MM.1S (cell line): ENCODE data around the gene FBXW7.

Experiments used
- DNase-seq: peaks from one replicate; pipeline ENCODE4 v3.0.0-alpha.2; 2015
- H2AFZ ChIP-seq: fragments of 300-600 bp; sonication (generic); 2 replicates; pipeline ENCODE4 v1.6.0; 2016; ENCODE audit warnings: antibody characterized with exemption, low read length
- H3F3A ChIP-seq: fragments of 300-600 bp; sonication (generic); 2 replicates; pipeline ENCODE4 v1.6.1; 2016; ENCODE audit warnings: mild to moderate bottlenecking, antibody characterized with exemption, low read length, moderate library complexity, mixed read lengths; ENCODE audit not compliant: insufficient read depth
- H3K27ac ChIP-seq: fragments of 300-600 bp; sonication (generic); 2 replicates; pipeline ENCODE4 v1.5.1; 2016; ENCODE audit warnings: mild to moderate bottlenecking, low read length
- H3K27me3 ChIP-seq: fragments of 300-600 bp; sonication (generic); replicated peaks from 2 replicates; pipeline ENCODE4 v1.6.0; 2016; ENCODE audit warnings: low read length; ENCODE audit not compliant: insufficient read depth
- H3K36me3 ChIP-seq: fragments of 300-600 bp; sonication (generic); replicated peaks from 2 replicates; pipeline ENCODE4 v1.6.1; 2016; ENCODE audit warnings: mild to moderate bottlenecking, low read length, mixed read lengths; ENCODE audit not compliant: insufficient read depth
- H3K4me1 ChIP-seq: fragments of 300-600 bp; sonication (generic); 2 replicates; pipeline ENCODE4 v1.6.1; 2016; ENCODE audit warnings: low read length, mixed read lengths
- H3K4me2 ChIP-seq: fragments of 300-600 bp; sonication (generic); 2 replicates; pipeline ENCODE4 v1.6.0; 2016; ENCODE audit warnings: low read depth, low read length
- H3K4me3 ChIP-seq: fragments of 300-600 bp; sonication (generic); 2 replicates; pipeline ENCODE4 v1.5.1; 2016; ENCODE audit warnings: low read length, mixed read lengths
- H3K79me2 ChIP-seq: fragments of 300-600 bp; sonication (generic); 2 replicates; pipeline ENCODE4 v1.6.1; 2016; ENCODE audit warnings: mixed run types, low read length, mixed read lengths
- H3K9ac ChIP-seq: fragments of 300-600 bp; sonication (generic); 2 replicates; pipeline ENCODE4 v1.6.1; 2016; ENCODE audit warnings: low read length, mixed read lengths
- H3K9me2 ChIP-seq: fragments of 300-600 bp; sonication (generic); replicated peaks from 2 replicates; pipeline ENCODE4 v1.6.1; 2016; ENCODE audit warnings: mild to moderate bottlenecking, low read length, mixed read lengths; ENCODE audit not compliant: insufficient read depth
- H3K9me3 ChIP-seq: fragments of 300-600 bp; sonication (generic); replicated peaks from 2 replicates; pipeline ENCODE4 v1.6.1; 2016; ENCODE audit warnings: mild to moderate bottlenecking, low read length, mixed read lengths; ENCODE audit not compliant: insufficient read depth
- H4K20me1 ChIP-seq: fragments of 300-600 bp; sonication (generic); 2 replicates; pipeline ENCODE4 v1.6.1; 2016; ENCODE audit warnings: mild to moderate bottlenecking, low read length, moderate library complexity, mixed read lengths; ENCODE audit not compliant: insufficient read depth
- CTCF ChIP-seq: fragments of 300-600 bp; sonication (generic); IDR thresholded peaks from 2 replicates; pipeline ENCODE4 v1.5.1; 2016; ENCODE audit warnings: antibody characterized with exemption, low read length, mixed read lengths
- EZH2 ChIP-seq: fragments of 300-600 bp; sonication (generic); optimal IDR thresholded peaks from 2 replicates; pipeline ENCODE3; 2017; ENCODE audit warnings: low read depth, mild to moderate bottlenecking, antibody characterized with exemption, low read length, mixed read lengths
- EZH2phosphoT487 ChIP-seq: fragments of 300-600 bp; sonication (generic); IDR thresholded peaks from 2 replicates; pipeline ENCODE4 v1.6.1; 2018; ENCODE audit warnings: antibody characterized with exemption, low read length

FBXW7 gene

GRCh38 chr4:152480326-152480725 lies 55.6 kb downstream of the FBXW7 start:
- Histone ChIP-seq H4K20me1 (peaks cover 3% of the 10 kb centered on the region; the same call in 1 of the 2 replicates), H3K27ac (no peak overlapping the region), H3K79me2 (peaks cover 94% of the 10 kb centered on the region)

GRCh38 chr4:152479428-152480026 lies 56.4 kb downstream of the FBXW7 start:
- Histone ChIP-seq H3K27ac (no peak overlapping the region), H3K36me3 (no peaks in the 10 kb centered on the region; the same call in 1 of the 2 replicates), H4K20me1 (peaks cover 3% of the 10 kb centered on the region; the same call in 1 of the 2 replicates), H3K9me2 (no peaks in the 10 kb centered on the region), H3K4me1 (no peaks in the 10 kb centered on the region), H2AFZ (no peak overlapping the region), H3K79me2 (peaks cover 93% of the 10 kb centered on the region), H3K9ac (no peak overlapping the region), H3K27me3 (no peaks in the 10 kb centered on the region), H3K9me3 (no peaks in the 10 kb centered on the region), H3F3A (no peaks in the 10 kb centered on the region), H3K4me3 (no peak overlapping the region), H3K4me2 (no peak overlapping the region)
- no peak for TF ChIP-seq CTCF
- no peak for TF ChIP-seq EZH2
- TF ChIP-seq EZH2phosphoT487 = no peak
- no peak for DNase-seq

More at GRCh38 chr4:152480326-152480725, 55.6 kb downstream of the FBXW7 start:
- Histone ChIP-seq H3K4me2 (no peak overlapping the region), H3K4me1 (no peaks in the 10 kb centered on the region), H3F3A (no peaks in the 10 kb centered on the region), H3K27me3 (no peaks in the 10 kb centered on the region), H3K9me2 (no peaks in the 10 kb centered on the region), H2AFZ (no peak overlapping the region), H3K4me3 (no peak overlapping the region), H3K9me3 (no peaks in the 10 kb centered on the region), H3K9ac (no peak overlapping the region), H3K36me3 (no peaks in the 10 kb centered on the region; the same call in 1 of the 2 replicates)
- no peak for DNase-seq
- TF ChIP-seq CTCF (no peak), EZH2 (no peak)

- H4K20me1 ChIP-seq = peaks cover 3% of the 10 kb centered on the region; the same call in 1 of the 2 replicates
- no peak overlapping the region for H3K4me3 ChIP-seq
- no peaks in the 10 kb centered on the region for H3K9me3 ChIP-seq
- H3K27ac ChIP-seq = no peak overlapping the region
- no peak overlapping the region for H3K9ac ChIP-seq
- H3K27me3 ChIP-seq = no peaks in the 10 kb centered on the region
- H3K4me2 ChIP-seq = no peak overlapping the region
- no peak overlapping the region for H2AFZ ChIP-seq
- H3F3A ChIP-seq = no peaks in the 10 kb centered on the region
- H3K9me2 ChIP-seq = no peaks in the 10 kb centered on the region
- DNase-seq = no peak
- H3K36me3 ChIP-seq = no peaks in the 10 kb centered on the region; the same call in 1 of the 2 replicates
- no peaks in the 10 kb centered on the region for H3K4me1 ChIP-seq
- H3K79me2 ChIP-seq = peaks cover 97% of the 10 kb centered on the region
- TF ChIP-seq EZH2 (no peak), EZH2phosphoT487 (no peak), CTCF (no peak)
These were observed 57.2 kb downstream of the FBXW7 start for GRCh38 chr4:152478461-152479237.
